Coronary artery (tissue), 2 donors: Measurements from ENCODE around the gene KCNK3.

Source experiments
- DNase-seq: peaks from one replicate; pipeline ENCODE4 v3.0.0-alpha.2; 2017; ENCODE audit warnings: low spot score
- H3K27ac ChIP-seq, 2 donors: fragments of 200-600 bp; sonication (generic); one replicate each; pipeline ENCODE4 v1.5.1; 2016 to 2019
- H3K4me3 ChIP-seq: fragments of 200-600 bp; sonication (generic); 2 replicates; pipeline ENCODE4 v1.5.1; 2016; ENCODE audit warnings: mild to moderate bottlenecking, moderate library complexity
- TF ChIP-seq, protein P1 (sequence below): fragments of 200-600 bp; sonication (generic); IDR thresholded peaks from one replicate; pipeline ENCODE4 v1.5.1; 2019; ENCODE audit warnings: antibody characterized with exemption

KCNK3 gene

DNA sequence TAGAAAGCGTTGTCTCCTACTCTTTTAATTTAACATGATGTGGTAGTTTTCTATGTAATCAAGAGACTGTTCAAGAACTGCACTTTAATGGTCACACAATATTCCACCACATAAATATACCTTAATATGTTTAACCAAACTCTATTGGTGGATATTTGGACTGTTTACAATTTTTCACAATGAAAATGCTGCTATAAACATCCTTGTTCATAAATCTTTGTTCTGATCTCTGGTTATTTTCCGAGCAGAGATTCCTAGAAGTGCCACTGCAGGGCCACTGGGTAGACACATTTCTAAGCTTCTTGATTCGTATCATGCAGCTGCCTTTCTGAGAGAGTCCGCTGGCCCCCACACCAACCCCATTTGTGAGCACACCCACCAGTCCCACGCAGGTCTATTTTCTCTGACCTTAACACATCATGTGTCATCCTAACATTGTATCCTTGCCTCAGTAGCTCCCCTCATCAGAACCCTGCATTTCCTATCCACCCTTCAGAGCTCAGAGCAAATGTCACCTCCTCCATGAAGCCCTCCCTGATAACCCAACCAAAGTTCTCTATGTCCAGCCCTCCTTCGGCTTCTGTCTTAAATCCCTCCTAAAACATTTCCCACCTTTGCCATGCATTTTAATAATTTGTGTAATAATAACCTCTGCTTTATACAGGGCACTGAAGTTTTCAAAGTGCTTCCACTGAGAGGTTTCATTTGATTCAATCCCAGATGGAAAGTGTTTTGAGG is 26.6 kb downstream of the KCNK3 start:
- no peak for DNase-seq
- TF ChIP-seq, protein P1, sequence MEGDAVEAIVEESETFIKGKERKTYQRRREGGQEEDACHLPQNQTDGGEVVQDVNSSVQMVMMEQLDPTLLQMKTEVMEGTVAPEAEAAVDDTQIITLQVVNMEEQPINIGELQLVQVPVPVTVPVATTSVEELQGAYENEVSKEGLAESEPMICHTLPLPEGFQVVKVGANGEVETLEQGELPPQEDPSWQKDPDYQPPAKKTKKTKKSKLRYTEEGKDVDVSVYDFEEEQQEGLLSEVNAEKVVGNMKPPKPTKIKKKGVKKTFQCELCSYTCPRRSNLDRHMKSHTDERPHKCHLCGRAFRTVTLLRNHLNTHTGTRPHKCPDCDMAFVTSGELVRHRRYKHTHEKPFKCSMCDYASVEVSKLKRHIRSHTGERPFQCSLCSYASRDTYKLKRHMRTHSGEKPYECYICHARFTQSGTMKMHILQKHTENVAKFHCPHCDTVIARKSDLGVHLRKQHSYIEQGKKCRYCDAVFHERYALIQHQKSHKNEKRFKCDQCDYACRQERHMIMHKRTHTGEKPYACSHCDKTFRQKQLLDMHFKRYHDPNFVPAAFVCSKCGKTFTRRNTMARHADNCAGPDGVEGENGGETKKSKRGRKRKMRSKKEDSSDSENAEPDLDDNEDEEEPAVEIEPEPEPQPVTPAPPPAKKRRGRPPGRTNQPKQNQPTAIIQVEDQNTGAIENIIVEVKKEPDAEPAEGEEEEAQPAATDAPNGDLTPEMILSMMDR, result no peak
- no peak overlapping the region for H3K27ac ChIP-seq
- no peak overlapping the region for H3K4me3 ChIP-seq

DNA sequence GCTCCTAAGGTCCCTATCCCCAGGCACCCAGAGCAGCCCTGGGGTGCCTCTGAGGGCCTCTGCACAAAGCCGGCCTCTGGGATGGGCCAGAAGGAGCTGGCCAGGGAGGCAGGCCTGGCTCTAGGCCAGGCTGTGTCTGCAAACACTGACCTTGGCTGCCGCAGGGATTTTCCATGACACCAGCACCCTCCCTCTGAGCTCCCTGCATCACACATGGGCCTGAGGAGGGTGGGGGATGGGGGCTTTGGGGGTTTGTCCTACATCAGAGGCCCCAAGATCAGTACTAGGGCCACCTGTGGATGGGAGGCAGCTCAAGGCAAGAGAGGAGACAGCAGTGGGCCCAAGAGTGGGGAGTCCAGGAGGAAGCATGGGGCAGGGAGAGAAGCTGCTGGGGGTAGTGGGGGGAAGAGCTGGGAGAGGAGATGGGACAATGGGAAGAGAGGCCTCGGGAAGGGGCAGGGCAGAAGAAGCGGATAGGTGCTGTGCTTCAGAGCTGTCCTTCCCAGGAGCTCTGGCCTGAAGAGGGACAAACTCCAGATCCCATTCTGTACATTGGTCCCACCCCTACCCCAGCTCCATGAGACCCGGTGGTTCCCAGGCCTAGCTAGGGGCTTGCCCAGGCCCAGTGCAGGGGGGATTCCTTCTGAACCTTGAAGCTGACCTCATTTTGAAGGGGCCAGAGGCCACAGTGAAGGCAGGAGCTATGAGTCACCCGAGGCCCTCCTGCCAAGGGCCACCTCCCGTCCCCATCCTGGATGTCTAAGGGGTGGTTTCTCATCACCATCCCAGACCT is 28.0 kb downstream of the KCNK3 start:
- DNase-seq, result peak; percentile 93
- TF ChIP-seq, protein P1, result no peak
- Histone ChIP-seq H3K4me3 (no peak overlapping the region), H3K27ac (peak overlapping the region; percentile 80 to 85)

DNA sequence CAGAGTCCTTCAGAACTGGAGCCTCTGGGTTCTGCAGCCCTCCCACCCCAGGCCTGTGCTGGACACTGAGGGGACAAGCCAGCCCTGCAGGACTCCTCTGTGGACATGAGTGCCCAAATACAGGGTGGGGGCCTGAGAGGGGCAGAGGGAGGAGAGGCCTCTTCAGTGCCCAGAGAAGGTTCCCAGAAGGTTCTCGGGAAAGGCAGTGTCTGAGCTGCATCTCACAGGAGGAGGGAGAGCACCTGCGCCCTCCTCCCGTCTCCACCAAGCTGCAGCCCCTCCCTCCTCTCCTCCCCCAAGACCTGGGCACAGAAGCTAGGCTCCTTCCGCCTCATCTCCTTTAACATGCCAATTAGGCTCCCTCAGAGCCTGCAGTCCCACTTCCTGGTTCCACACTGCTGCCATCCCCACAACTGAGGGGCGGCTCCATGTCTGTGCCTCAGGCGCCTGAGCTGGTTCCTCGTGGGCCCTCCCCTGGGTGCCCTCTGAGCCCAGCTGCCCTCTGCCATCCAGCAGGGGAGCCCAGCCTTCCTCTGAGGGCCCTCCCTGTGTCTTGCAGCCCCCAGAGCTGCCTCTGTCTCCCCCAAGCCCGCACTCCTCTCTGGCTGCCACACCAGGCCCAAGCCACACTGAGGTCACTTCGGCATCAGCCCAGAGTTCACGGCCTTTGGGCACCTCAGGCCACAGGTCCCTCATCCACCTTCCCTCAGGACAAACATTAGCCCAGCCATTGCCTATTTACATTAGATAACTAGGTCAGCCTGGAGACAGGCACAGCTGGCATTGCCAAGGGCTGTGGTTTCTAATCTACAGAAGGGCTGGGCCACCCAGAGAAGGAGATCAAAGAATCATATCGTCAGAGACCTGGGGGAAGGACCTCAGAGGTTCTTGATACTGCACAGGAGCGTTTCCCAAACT is 28.9 kb downstream of the KCNK3 start:
- TF ChIP-seq, protein P1, result no peak
- no peak for DNase-seq
- no peak overlapping the region for H3K4me3 ChIP-seq
- H3K27ac ChIP-seq, result peak overlapping the region; percentile 80 to 85

DNA sequence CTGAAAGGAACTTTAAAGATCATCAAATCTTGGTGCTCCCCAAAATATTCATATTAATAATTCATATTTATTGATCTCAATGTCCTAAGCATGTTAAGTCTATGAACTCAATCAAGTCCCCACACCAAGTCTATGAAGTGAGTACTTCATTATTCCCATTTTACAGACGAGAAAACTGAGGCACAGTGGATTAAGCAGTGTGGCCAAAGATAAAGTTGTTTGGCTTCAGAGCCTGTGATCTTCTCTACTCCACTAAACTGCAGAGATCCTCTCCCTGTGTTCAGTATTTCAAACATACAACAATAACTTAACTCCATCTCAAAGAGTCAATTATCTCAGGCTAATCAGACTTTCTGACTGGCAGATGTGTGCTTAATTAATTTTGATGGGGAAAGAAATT is 29.8 kb downstream of the KCNK3 start:
- DNase-seq, result no peak
- peak overlapping the region; percentile 85 to 94 for H3K27ac ChIP-seq
- no peak overlapping the region for H3K4me3 ChIP-seq
- TF ChIP-seq, protein P1, result no peak

DNA sequence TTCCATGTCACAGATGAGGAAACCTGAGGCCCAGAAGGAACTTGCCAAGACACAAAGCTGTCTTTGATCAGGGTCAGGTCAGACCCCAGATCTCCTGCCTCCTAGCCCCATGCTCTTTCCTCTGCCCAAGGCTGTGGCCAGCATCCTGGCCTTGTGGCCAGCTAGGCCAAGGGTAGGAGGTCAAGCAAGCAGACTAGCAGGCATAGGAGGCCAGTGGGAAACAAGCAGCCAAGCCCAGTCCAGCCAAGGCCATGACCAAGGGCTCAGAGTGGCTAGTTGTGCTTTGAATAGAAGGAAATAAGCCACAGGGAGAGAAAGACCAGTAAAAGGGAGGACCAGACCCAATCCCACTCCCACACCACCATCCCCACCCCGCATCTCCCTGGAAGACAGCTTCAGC is 30.4 kb downstream of the KCNK3 start:
- no peak for DNase-seq
- TF ChIP-seq, protein P1, result no peak
- Histone ChIP-seq H3K27ac (peak overlapping the region; percentile 85 to 94), H3K4me3 (no peak overlapping the region)

DNA sequence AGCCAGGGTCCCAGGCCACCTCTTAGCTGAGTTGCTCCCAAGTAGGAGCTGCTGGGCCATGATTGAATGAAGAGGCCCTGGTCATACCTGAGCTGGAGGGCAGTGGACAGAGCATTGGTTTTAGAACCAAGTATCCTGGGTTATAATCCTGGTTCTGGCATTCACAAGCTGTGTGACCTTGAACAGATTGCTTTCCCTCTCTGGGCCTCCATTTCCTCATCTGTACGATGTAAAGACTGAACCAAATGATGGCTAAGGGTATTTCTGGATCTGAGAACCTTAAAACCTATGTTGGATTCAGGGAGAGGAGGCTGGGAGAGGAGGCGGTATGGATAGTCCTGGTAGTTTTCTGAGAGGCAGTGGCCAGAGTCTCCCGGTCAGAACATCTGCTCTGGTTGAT is 31.0 kb downstream of the KCNK3 start:
- Histone ChIP-seq H3K4me3 (no peak overlapping the region), H3K27ac (peak overlapping the region; percentile 85 to 94)
- TF ChIP-seq, protein P1, result no peak
- DNase-seq, result no peak
